Right kidney (tissue), 1 donor: ENCODE results near the gene EIF2D.
A peak's percentile ranks its signal among the peaks of the same experiment; 100 is the strongest.

ENCODE experiments used
- DNase-seq: peaks from one replicate; pipeline ENCODE4 v3.0.0-alpha.2; 2016

EIF2D gene

DNA sequence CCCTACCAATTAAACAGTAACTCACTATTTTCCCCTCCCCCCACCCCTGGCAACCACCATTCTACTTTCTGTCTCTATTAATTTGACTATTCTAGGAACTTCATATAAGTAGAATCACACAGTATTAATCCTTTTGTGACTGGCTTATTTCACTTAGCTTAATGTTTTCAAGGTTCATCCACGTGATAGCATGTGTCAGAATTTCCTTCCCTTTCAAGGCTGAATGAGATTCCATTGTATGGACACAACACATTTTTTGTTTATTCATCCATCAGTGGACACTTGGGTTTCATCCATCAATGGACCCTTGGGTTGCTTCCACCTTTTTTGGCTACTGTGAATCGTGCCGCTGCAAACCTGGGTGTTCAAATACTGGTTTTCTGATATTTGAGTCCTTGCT lies 41.7 kb downstream of the EIF2D start:
- DNase-seq: no peak

DNA sequence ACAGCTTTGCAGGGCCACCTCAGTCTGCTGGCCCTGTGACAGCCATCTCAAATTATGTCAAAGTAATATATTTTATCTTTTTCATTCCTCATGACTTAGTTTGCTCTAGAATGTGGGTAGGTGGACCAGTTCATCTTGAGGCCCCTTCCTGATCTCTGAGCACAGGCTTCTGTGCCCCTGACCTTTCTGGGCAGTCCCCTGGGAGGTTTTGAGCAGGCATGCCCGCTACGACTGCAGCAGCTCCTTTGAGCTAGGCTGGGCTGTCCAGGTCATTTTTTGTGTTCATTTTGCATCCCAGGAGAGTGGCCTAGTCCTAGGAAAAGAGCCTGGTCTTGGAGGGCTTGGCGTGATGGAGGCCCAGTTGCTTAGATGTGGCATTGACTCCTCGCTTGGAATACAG lies 42.7 kb downstream of the EIF2D start:
- DNase-seq: no peak

DNA sequence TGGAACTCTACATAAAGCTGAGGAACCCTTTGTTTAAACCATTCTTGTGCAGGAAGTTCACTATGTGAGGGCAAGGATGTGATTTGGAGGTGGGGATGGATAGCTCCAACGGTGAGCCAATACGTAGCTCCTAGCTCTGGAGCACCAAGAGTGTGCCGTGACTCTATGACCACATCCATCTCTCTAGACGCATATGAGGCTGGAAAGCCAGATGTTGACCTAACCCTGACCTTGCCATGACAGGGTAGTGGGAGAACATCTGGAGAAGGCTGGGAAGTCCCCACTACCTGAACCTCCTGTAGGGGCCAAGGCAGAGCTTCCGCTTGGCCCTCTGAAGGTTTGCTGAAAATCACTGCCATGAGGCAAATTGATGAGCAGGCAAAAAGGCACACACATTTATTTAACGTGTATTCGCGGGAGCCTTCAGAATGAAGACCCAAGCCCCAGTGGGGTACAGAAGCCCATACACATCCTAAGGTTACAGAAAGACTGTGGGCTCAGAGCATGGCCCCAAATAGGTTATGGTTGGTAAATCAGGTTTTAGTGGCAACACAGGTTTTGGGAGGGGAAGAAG lies 43.4 kb downstream of the EIF2D start:
- DNase-seq: no peak

GRCh38 chr1:206568256-206568655 lies 44.0 kb downstream of the EIF2D start:
- DNase-seq: no peak

DNA sequence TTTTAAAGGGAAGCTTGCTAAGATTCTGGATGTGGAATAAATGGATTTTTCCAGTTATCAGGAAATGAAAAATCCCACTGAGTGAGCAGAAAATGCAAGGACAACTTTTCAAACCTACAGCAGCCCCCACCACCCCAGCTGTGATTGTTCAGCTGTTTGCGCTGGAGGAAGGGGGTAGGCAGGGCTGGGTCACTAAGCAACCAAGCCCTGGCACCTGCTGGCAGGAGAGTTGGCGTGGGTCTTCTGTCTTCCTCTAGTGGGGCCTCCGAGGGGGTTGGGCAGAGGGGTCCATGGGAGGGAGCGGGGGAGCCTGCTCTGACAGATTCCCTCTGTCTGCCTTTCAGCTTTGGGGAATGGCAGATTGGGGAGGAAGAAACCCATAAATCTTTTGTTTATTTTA lies 45.3 kb downstream of the EIF2D start:
- DNase-seq: no peak

- DNase-seq: no peak
Measured at GRCh38 chr1:206565995-206566394, 46.3 kb downstream of the EIF2D start.

- no peak for DNase-seq
Measured at GRCh38 chr1:206563367-206564207, 48.7 kb downstream of the EIF2D start.

DNA sequence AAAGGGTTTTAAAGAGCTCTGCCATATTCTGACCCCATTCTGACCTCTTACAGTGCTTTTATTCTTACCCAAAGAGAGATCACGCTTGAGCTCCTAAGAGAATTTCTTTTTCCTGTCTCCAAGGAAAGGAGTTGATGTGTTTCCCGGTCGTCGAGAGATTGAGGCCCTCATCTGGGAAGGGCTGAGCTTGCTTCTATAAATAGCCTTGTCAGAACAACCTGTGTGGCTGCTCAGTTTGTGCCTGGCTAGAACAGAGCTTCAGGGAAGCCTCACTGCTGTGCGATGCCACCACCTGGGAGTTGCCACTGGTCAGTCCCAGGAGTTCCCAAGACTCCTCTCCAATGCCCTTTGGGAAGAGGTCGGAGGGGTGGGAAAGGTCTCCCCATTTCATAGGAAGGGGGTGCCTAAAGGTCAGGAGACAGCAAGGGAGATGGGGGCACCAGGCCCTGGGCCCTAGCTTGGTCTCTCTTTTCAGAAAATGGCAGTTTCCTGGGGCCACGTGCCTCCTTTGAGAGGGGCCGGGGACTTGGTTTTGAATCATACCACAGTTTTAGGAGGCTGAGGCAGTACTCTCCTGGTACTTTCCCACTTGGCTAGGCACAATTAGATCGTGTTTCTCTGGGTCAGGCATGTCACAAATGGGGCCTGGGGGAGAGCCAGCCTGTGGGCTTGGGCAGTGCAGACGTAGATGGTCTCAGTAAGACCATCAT lies 52.1 kb downstream of the EIF2D start:
- peak; percentile 28 for DNase-seq

- DNase-seq: no peak
Measured at GRCh38 chr1:206559672-206559995, 52.6 kb downstream of the EIF2D start.

GRCh38 chr1:206558794-206559671 lies 53.2 kb downstream of the EIF2D start:
- no peak for DNase-seq

GRCh38 chr1:206557636-206558473 lies 54.4 kb downstream of the EIF2D start:
- DNase-seq: no peak

GRCh38 chr1:206556750-206557635 lies 55.3 kb downstream of the EIF2D start:
- peak; percentile 79 for DNase-seq

- no peak for DNase-seq
Measured at GRCh38 chr1:206556047-206556749, 56.1 kb downstream of the EIF2D start.

GRCh38 chr1:206555473-206555935 lies 56.8 kb downstream of the EIF2D start:
- peak; percentile 34 for DNase-seq

- DNase-seq: no peak
Measured at GRCh38 chr1:206554701-206555472, 57.4 kb downstream of the EIF2D start.

GRCh38 chr1:206554211-206554610 lies 58.1 kb downstream of the EIF2D start:
- DNase-seq: no peak

DNA sequence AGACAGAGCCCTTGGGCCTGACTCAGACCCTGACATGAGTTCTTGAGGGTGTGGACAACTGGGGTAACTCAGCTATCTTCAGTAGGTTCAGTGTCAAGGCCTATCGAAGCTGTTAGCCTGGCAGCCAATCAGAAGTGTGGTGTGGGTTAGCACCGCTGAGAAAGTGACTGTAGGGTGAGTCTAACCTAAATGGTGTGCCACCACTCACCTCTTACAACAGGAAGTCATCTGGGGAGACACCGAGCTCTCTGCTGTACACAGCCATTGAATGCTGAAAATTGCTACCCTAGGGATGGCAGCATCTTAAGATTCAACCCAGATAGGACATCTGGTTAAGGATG lies 60.3 kb downstream of the EIF2D start:
- no peak for DNase-seq

GRCh38 chr1:206551296-206551985 lies 60.8 kb downstream of the EIF2D start:
- no peak for DNase-seq
